WERI-Rb-1 (cell line): ENCODE measurements around the gene SLC2A8.
A peak's percentile ranks its signal among the peaks of the same experiment; 100 is the strongest.

ENCODE experiments used
- DNase-seq: peaks from one replicate; pipeline ENCODE4 v3.0.0-alpha.2; 2020
- H3K27ac ChIP-seq: fragments of 250-450 bp; sonication (Bioruptor Pico); 2 replicates; pipeline ENCODE4 v1.5.1; 2020; ENCODE audit warnings: mild to moderate bottlenecking, moderate library complexity
- H3K27me3 ChIP-seq: fragments of 250-450 bp; sonication (Bioruptor Pico); 2 replicates; pipeline ENCODE4 v1.5.1; 2021; ENCODE audit warnings: mild to moderate bottlenecking, low read depth, moderate library complexity; ENCODE audit not compliant: insufficient read depth, severe bottlenecking
- H3K36me3 ChIP-seq: fragments of 250-450 bp; sonication (Bioruptor Pico); 2 replicates; pipeline ENCODE4 v1.5.1; 2020; ENCODE audit warnings: mild to moderate bottlenecking, moderate library complexity
- H3K4me3 ChIP-seq: 2 replicates; pipeline ENCODE4 v1.5.1; 2011; ENCODE audit warnings: low read depth, mild to moderate bottlenecking, control low read depth, low read length
- H3K9me3 ChIP-seq: fragments of 250-450 bp; sonication (Bioruptor Pico); 2 replicates; pipeline ENCODE4 v1.5.1; 2021; ENCODE audit warnings: mild to moderate bottlenecking, moderate library complexity; ENCODE audit not compliant: severe bottlenecking
- CTCF ChIP-seq: IDR thresholded peaks from 2 replicates; pipeline ENCODE4 v1.5.1; 2011; ENCODE audit warnings: low read depth, mild to moderate bottlenecking, control low read depth, inconsistent platforms, low read length

Gene SLC2A8

GRCh38 chr9:127361561-127361960 lies 35.4 kb upstream of the SLC2A8 start:
- H3K27ac ChIP-seq = no peak overlapping the region; the same call in 1 of the 2 replicates
- no peak overlapping the region for H3K4me3 ChIP-seq
- DNase-seq = no peak
- H3K36me3 ChIP-seq = peaks cover 81% of the 10 kb centered on the region
- H3K27me3 ChIP-seq = no peaks in the 10 kb centered on the region
- H3K9me3 ChIP-seq = no peaks in the 10 kb centered on the region
- TF ChIP-seq CTCF = no peak

GRCh38 chr9:127362829-127363228 lies 34.1 kb upstream of the SLC2A8 start:
- DNase-seq = no peak
- H3K27ac ChIP-seq = peak overlapping the region; percentile 56
- no peak overlapping the region for H3K4me3 ChIP-seq
- no peaks in the 10 kb centered on the region for H3K27me3 ChIP-seq
- peaks cover 76% of the 10 kb centered on the region for H3K36me3 ChIP-seq
- no peaks in the 10 kb centered on the region for H3K9me3 ChIP-seq
- no peak for TF ChIP-seq CTCF

- TF ChIP-seq CTCF = no peak
- Histone ChIP-seq H3K27ac (no peak overlapping the region), H3K9me3 (no peaks in the 10 kb centered on the region), H3K36me3 (peaks cover 64% of the 10 kb centered on the region), H3K27me3 (no peaks in the 10 kb centered on the region), H3K4me3 (no peak overlapping the region)
- no peak for DNase-seq
Measured at GRCh38 chr9:127365461-127365860, 31.5 kb upstream of the SLC2A8 start.

- H3K9me3 ChIP-seq = no peaks in the 10 kb centered on the region
- H3K27me3 ChIP-seq = no peaks in the 10 kb centered on the region
- TF ChIP-seq CTCF = no peak
- no peak overlapping the region for H3K27ac ChIP-seq
- peaks cover 57% of the 10 kb centered on the region for H3K36me3 ChIP-seq
- DNase-seq = no peak
- H3K4me3 ChIP-seq = no peak overlapping the region
Measured at GRCh38 chr9:127366594-127366993, 30.4 kb upstream of the SLC2A8 start.

- H3K4me3 ChIP-seq = no peak overlapping the region
- TF ChIP-seq CTCF = no peak
- DNase-seq = no peak
- peaks cover 38% of the 10 kb centered on the region for H3K36me3 ChIP-seq
- no peaks in the 10 kb centered on the region for H3K27me3 ChIP-seq
- H3K9me3 ChIP-seq = no peaks in the 10 kb centered on the region
- no peak overlapping the region for H3K27ac ChIP-seq
Measured at GRCh38 chr9:127368852-127369402, 28.0 kb upstream of the SLC2A8 start.

GRCh38 chr9:127369428-127369827 lies 27.5 kb upstream of the SLC2A8 start:
- no peak for DNase-seq
- H3K27ac ChIP-seq = no peak overlapping the region
- no peak for TF ChIP-seq CTCF

More at GRCh38 chr9:127369428-127369827, 27.5 kb upstream of the SLC2A8 start:
- Histone ChIP-seq H3K4me3 (no peak overlapping the region), H3K27me3 (no peaks in the 10 kb centered on the region), H3K9me3 (no peaks in the 10 kb centered on the region), H3K36me3 (peaks cover 33% of the 10 kb centered on the region)
